Measurements from ENCODE around the gene FAM3D.
A peak's percentile ranks its signal among the peaks of the same experiment; 100 is the strongest.

FAM3D gene

DNA sequence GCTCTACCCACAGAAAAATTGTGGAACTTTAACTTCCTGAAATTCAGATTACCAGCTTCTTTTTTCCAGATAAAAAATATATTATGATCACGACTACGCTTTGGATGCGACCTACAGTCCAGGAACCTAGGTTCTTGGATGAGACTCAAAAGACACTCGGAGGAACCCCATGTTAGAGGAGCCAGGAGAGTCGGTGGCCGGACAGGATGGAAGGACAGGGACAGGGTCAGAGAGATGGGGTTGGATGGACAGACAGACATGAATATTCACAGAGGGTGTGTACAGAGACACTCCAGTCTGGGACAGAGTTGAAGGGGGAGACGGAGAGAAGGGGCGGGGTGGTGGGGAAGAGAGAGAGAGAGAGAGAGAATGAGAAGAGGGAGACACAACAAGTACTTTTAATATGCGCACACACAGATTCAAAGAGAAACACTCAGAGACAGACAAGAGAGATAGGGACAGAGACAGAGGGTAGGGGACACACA lies 9.5 kb downstream of the FAM3D start:
- DNase-seq (ENCODE audit: low spot score) (no peak), FAIRE-seq (no peak)

DNA sequence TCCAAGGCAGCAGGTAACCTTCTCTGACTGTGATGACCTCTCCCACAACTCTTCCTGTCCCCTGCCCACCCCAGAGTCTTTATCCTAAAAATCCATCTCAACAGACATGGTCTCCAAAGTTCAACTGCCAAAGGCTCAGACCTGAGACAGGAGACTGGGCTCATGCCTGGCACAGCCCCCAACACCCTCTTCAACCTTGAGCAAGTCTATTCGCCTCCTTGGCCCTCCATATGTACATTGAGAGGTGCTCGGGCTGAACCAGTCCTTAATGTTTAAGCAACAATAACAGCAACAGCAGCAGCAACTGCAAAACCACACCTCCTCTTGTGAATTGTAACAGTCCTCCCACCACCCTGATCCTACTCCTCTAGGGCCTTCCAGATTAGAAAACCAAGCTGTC lies 9.9 kb downstream of the FAM3D start:
- FAIRE-seq (no peak), DNase-seq (ENCODE audit: low spot score) (no peak)

DNA sequence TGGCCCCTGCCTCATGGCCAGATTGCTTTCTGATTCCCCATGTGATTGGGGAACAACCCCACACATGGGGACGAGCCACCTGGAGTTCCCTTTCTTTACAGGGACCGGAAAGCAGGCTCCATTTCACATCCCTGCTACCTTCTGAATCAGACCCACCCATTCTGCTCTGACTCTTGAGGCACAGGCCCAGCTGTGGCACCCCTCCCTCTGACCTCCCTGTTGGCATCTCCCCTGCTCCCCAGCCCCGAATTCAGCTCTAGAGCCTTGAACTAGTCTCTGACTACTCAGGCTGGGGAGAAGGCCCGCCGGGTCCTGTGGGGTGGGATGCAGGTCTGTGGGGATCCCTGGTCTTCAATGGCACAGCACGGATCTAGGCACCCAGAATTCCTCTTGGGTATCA lies 12.1 kb downstream of the FAM3D start:
- DNase-seq (ENCODE audit: low spot score): no peak
- no peak for FAIRE-seq

DNA sequence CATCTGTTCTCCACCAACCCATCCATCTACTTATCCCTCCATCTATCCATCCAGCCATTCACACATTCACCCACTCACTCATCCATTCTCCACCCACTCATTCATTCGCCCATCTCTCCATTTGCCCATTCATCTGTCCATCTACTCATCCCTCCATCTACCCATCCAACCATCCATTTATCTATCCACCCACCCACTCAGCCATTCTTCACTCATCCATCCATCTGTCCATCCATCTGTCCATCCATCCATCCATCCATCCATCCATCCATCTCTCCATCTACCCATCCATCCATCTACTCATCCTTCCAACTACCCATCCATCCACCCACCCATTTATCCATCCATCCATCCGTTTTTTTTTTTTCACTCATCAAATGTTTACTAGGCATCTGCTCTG lies 13.9 kb downstream of the FAM3D start:
- FAIRE-seq: no peak
- DNase-seq (ENCODE audit: low spot score): no peak

- no peak for FAIRE-seq
- DNase-seq (ENCODE audit: low spot score): no peak
Measured at GRCh38 chr3:58651276-58651675, 15.3 kb downstream of the FAM3D start.

GRCh38 chr3:58647381-58648141 lies 19.0 kb downstream of the FAM3D start:
- FAIRE-seq: no peak
- DNase-seq (ENCODE audit: low spot score): no peak

DNA sequence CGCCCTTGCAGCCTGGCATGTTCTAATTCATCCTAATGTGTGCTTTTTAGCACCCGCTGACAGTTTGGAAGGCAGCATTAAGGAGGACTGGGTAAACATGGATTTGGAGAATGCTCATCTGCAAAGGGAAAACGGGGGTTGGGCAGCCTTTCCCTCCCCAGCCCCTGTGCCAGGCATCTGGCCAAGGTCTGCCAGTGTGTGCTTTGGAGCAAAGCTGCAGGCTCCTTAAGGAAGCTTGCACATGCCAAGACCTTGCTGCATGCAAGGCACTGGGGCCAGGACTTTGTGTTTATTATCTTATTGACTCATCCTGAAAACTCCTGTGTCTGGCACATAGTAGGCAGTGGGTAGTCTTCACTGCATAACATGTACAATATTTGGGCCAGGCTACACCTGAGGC lies 20.1 kb downstream of the FAM3D start:
- no peak for DNase-seq (ENCODE audit: low spot score)

GRCh38 chr3:58645726-58646125 lies 20.8 kb downstream of the FAM3D start:
- DNase-seq (ENCODE audit: low spot score) (no peak), FAIRE-seq (no peak)

More for the DNA sequence above, 20.1 kb downstream of the FAM3D start:
- FAIRE-seq: no peak

GRCh38 chr3:58642846-58643245 lies 23.7 kb downstream of the FAM3D start:
- FAIRE-seq (no peak), DNase-seq (ENCODE audit: low spot score) (no peak)

DNA sequence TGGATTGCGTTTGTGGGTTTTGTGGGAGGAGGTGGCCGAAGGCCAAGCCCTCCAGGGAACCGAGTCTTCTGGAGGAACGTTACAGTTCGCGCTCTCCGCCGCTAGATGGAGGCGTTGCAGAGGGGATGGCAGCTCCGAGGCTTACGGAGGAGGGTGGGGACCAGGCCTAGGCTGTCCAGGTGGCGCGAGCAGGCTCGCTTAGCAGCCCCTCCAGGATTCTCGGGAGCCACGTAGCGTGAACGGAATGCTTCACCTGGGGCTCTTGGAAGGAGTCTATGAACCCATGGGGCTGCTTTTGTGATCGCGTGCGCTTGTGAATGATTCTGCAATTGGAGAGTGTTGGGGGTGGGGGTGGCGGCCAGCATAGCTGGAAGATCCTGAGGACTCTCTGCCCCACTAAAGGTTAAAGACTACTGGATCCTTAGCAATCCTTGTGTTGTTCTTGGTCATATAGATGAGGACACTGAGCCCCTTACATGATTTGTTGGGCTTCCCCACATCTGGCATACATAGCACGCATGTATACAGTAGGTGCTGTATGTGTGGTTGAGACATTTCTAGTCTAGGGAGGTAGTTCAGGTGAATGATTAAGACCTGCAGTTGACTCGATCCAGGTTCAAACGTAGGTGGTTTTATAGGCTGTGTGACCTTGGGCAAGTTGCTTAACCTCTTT lies 25.7 kb downstream of the FAM3D start:
- peak; percentile 89 for DNase-seq (ENCODE audit: low spot score)
- FAIRE-seq: no peak

DNA sequence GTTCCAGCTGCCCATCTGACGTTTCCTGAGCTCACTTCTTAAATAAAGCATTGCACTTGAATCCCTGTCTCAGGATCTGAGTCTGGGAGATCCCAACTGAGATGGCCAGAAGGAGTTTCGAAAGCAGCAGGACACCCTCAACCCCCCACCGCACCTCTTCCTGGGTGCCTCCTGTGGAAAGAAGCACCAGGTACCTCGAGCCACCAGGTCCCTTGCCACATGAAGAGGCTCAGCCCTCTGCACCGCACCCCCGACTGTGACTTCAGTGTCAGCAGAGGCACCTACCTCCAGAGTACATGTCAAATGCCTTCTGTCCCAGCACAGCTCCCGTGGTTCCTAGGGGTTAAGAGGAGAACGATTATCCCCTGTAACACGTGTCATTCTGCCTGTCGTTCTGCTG lies 26.7 kb downstream of the FAM3D start:
- FAIRE-seq: no peak
- DNase-seq (ENCODE audit: low spot score): no peak

DNA sequence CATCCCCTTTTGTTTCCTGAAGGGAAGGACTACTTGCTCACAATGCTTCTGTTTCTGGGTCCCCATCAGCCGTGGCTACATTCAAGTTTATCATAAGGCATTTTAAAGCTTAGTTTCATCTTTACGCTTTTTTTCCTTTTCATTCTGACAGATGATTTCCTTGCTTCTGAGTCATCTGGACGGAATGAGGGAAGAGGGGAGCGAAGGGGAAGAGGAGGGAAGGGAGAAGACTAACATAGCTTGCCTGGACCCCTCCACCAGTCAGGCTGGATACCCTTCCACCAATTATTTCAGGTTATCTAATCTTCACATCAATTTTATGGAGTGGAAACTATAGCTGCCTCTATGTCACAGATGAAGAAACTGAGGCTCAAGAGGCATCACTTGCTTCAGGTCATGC lies 27.6 kb downstream of the FAM3D start:
- DNase-seq (ENCODE audit: low spot score): no peak
- no peak for FAIRE-seq

GRCh38 chr3:58638591-58638990 lies 28.0 kb downstream of the FAM3D start:
- DNase-seq (ENCODE audit: low spot score) (no peak), FAIRE-seq (no peak)

DNA sequence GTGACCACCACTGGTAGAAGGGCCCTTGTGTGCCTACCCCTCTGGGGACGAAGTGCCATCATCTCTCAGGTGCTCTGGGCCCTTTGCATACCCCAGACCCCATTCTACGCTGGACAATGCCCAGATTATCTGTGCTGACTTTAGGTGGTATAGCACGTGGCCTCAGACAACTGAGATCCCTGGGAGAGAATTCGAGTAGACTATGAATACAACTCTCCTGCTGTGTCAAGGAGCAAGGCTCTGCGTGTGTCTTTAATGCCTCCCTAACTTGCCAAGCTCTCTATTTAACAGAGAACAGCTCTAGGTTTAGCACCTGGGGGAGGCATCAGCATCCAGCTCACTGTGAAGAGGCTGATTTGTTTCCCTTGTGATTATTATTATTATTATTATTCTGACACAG lies 29.1 kb downstream of the FAM3D start:
- FAIRE-seq (no peak), DNase-seq (ENCODE audit: low spot score) (no peak)

- FAIRE-seq (no peak), DNase-seq (ENCODE audit: low spot score) (no peak)
Measured at GRCh38 chr3:58635371-58636285, 30.9 kb downstream of the FAM3D start.

DNA sequence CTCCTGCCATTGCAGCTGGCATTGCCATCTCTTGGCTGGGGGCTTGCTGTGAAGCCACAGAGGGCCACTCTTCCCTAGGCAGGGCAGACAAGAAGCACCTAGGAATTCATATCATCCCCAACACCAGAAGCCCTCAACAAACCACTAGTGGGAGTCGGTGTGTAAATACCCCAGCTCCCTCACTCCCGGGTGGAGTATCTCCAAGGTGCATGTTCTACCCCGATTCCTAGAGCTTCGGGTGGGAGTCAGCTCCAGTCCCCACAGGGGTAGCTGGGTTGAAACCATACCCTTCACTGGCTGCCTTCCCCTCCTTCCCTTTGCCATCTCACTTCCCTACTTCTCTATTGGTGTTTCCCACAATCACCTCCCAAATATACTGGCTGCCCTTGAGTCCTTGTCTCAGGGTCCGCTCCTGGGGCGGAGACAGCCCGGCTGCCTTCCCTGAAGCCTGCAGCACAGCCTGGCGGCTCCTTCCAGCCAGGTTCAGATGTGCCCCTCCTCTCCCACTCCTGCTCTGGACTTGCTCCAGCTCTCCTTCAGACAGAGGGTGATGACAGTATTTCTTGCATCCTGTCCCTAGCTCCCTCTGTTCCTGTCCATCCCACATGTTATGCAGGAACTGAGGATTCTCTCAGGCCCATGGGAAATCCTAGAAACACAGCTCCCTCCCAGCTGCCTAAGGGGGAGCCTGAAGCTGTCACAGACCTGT lies 33.3 kb downstream of the FAM3D start:
- FAIRE-seq: no peak
- no peak for DNase-seq (ENCODE audit: low spot score)

GRCh38 chr3:58631742-58632141 lies 34.8 kb downstream of the FAM3D start:
- no peak for FAIRE-seq

DNA sequence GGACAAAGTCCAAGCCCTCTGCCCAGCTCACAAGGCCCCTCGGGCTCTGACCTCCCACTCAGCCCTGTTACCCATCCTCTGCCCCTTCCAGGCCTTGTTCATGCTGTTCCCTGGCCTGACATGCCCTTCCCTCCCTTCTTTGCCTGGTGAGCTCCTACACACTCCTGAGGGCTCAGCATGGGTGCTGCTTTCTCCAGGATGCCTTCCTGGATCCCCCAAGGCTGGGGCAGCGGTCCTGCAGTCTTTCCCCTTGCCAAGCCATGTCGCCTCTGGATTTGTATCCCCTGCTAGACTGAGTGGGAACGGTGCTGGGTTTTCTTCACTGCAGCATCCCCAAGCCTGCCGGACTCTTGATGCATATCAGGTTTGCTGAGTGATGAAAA lies 35.9 kb downstream of the FAM3D start:
- no peak for DNase-seq (ENCODE audit: low spot score)

More at GRCh38 chr3:58631742-58632141, 34.8 kb downstream of the FAM3D start:
- no peak for DNase-seq (ENCODE audit: low spot score)

GRCh38 chr3:58630076-58630709 lies 36.4 kb downstream of the FAM3D start:
- FAIRE-seq (peak; percentile 17), DNase-seq (ENCODE audit: low spot score) (peak; percentile 73)

More for the DNA sequence above, 35.9 kb downstream of the FAM3D start:
- FAIRE-seq: no peak

DNA sequence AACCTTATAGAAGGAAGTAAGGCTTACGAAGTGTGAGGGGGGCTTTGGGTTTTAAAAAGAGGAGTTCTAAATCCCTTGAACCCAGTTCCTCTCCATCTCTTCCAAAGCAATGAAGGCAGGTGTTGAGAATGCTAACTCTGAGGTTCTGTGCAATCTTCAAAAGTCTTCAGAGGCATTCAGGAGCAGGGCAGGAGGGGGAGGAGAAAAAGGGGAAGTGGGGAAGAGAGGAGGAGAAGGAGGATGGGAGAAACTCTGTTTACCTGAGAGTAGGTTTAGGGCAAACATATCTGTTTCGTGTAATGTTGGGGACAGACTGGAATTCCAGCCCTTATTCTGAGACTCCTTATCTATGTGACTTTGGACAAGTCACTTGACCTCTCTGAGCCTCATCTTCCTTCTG lies 36.9 kb downstream of the FAM3D start:
- DNase-seq (ENCODE audit: low spot score): no peak
- FAIRE-seq: no peak
